22Rv1 (cell line): ENCODE data around the gene LRRC73.

Source experiments
- ZFX ChIP-seq: fragments of 450-650 bp; IDR thresholded peaks from 2 replicates; pipeline ENCODE4 v1.6.1; 2017; ENCODE audit warnings: antibody characterized with exemption, borderline replicate concordance
- TF ChIP-seq, protein P1 (sequence below): fragments of 450-650 bp; IDR thresholded peaks from 2 replicates; pipeline ENCODE4 v1.5.1; 2017; ENCODE audit warnings: mild to moderate bottlenecking

DNA sequence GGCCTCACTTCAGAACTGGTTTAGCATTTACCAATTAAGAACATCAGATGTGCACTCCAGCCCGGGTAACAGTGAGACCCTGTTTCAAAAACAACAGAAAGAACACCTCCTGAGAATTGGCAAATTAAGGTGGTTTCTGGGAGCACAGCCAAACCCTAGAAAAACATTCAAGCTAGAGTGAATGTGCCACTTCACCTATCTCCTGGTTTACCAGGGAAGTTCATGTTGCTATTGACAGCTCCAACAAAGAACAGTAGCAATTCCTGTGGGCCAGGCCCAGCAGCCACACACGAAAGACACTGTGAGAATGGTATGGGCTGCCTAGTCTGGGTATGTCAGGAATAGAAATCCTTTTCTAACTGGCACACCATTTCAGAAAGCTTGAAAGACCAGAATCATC lies 11.7 kb upstream of the LRRC73 start:
- TF ChIP-seq, protein P1, sequence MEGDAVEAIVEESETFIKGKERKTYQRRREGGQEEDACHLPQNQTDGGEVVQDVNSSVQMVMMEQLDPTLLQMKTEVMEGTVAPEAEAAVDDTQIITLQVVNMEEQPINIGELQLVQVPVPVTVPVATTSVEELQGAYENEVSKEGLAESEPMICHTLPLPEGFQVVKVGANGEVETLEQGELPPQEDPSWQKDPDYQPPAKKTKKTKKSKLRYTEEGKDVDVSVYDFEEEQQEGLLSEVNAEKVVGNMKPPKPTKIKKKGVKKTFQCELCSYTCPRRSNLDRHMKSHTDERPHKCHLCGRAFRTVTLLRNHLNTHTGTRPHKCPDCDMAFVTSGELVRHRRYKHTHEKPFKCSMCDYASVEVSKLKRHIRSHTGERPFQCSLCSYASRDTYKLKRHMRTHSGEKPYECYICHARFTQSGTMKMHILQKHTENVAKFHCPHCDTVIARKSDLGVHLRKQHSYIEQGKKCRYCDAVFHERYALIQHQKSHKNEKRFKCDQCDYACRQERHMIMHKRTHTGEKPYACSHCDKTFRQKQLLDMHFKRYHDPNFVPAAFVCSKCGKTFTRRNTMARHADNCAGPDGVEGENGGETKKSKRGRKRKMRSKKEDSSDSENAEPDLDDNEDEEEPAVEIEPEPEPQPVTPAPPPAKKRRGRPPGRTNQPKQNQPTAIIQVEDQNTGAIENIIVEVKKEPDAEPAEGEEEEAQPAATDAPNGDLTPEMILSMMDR: no peak
- no peak for TF ChIP-seq ZFX
